HEK293 (cell line): ENCODE measurements around the gene EIF4B.

Source experiments
- CTCF ChIA-PET: fragments of 350-600 bp; formaldehyde crosslinking; extraction: SDS; loops from one replicate; lab custom pipeline; 2021; ENCODE audit warnings: antibody characterized with exemption; lab: Yijun Ruan, JAX
- POLR2A ChIA-PET: fragments of 300-600 bp; formaldehyde crosslinking; extraction: SDS; loops from one replicate; lab custom pipeline; 2020; ENCODE audit warnings: antibody characterized with exemption, inconsistent platforms; lab: Yijun Ruan, JAX
- H3K27ac ChIP-seq: fragments of 200-500 bp; sonication (Bioruptor generic); 2 replicates; pipeline ENCODE4 v1.5.1; 2014; ENCODE audit warnings: low read depth, low read length, control low read depth, inconsistent platforms; ENCODE audit errors: extremely low read depth
- H3K36me3 ChIP-seq, 2 experiments: fragments of 200-500 bp in 1 of 2; sonication (Bioruptor generic) in 1 of 2; 1 replicate in 1 of 2; 2 replicates in 1 of 2; pipeline ENCODE4 v1.5.1; 2014 to 2017; ENCODE audit warnings: inconsistent platforms in 2 of 2, low read length in 2 of 2; ENCODE audit not compliant: control insufficient read depth in 2 of 2, insufficient read depth in 1 of 2
- H3K4me1 ChIP-seq: fragments of 200-500 bp; sonication (Bioruptor generic); 2 replicates; pipeline ENCODE4 v1.5.1; 2014; ENCODE audit warnings: mild to moderate bottlenecking, low read length, inconsistent platforms; ENCODE audit not compliant: control insufficient read depth, insufficient read depth
- H3K4me3 ChIP-seq: 2 replicates; pipeline ENCODE4 v1.5.1; 2011; ENCODE audit warnings: low read depth, mild to moderate bottlenecking, control low read depth, low read length, moderate library complexity
- H3K9me3 ChIP-seq: fragments of 200-500 bp; sonication (Bioruptor generic); 2 replicates; pipeline ENCODE4 v1.5.1; 2014; ENCODE audit warnings: low read depth, low read length, inconsistent platforms; ENCODE audit not compliant: control insufficient read depth, insufficient read depth
- BCL11B ChIP-seq: fragments of 450-650 bp; formaldehyde crosslinking; IDR thresholded peaks from 2 replicates; pipeline ENCODE4 v1.5.1; 2016; ENCODE audit warnings: low read depth, missing biosample characterization, missing genetic modification characterization
- EGR2 ChIP-seq: fragments of 450-650 bp; formaldehyde crosslinking; IDR thresholded peaks from 2 replicates; pipeline ENCODE4 v1.5.1; 2016; ENCODE audit warnings: low read depth, missing biosample characterization, missing genetic modification characterization
- GLI4 ChIP-seq: fragments of 450-650 bp; formaldehyde crosslinking; IDR thresholded peaks from 2 replicates; pipeline ENCODE4 v1.5.1; 2016; ENCODE audit warnings: missing biosample characterization, missing genetic modification characterization
- IKZF3 ChIP-seq: fragments of 450-650 bp; IDR thresholded peaks from 2 replicates; pipeline ENCODE4 v1.5.0; 2018; ENCODE audit warnings: missing biosample characterization, mild to moderate bottlenecking, missing genetic modification characterization, moderate library complexity
- KLF1 ChIP-seq: fragments of 450-650 bp; formaldehyde crosslinking; IDR thresholded peaks from 2 replicates; pipeline ENCODE4 v1.5.1; 2016; ENCODE audit warnings: missing biosample characterization, missing genetic modification characterization
- KLF16 ChIP-seq: fragments of 450-650 bp; formaldehyde crosslinking; IDR thresholded peaks from 2 replicates; pipeline ENCODE4 v1.5.1; 2017; ENCODE audit warnings: missing biosample characterization, missing genetic modification characterization
- KLF8 ChIP-seq: fragments of 450-650 bp; formaldehyde crosslinking; IDR thresholded peaks from 2 replicates; pipeline ENCODE4 v1.5.1; 2016; ENCODE audit warnings: missing biosample characterization, missing genetic modification characterization
- MYNN ChIP-seq: fragments of 450-650 bp; formaldehyde crosslinking; IDR thresholded peaks from 2 replicates; pipeline ENCODE4 v1.5.1; 2016; ENCODE audit warnings: missing biosample characterization, missing genetic modification characterization, borderline replicate concordance
- SALL2 ChIP-seq: fragments of 450-650 bp; formaldehyde crosslinking; IDR thresholded peaks from 2 replicates; pipeline ENCODE4 v1.5.0; 2017; ENCODE audit warnings: missing biosample characterization, mild to moderate bottlenecking, missing genetic modification characterization, borderline replicate concordance
- ZBTB1 ChIP-seq: fragments of 450-650 bp; formaldehyde crosslinking; IDR thresholded peaks from 2 replicates; pipeline ENCODE4 v1.5.1; 2016; ENCODE audit warnings: missing biosample characterization, missing genetic modification characterization
- ZBTB17 ChIP-seq: fragments of 450-650 bp; formaldehyde crosslinking; IDR thresholded peaks from 2 replicates; pipeline ENCODE4 v1.5.1; 2016; ENCODE audit warnings: missing biosample characterization, missing genetic modification characterization
- ZEB2 ChIP-seq: fragments of 450-650 bp; formaldehyde crosslinking; IDR thresholded peaks from 2 replicates; pipeline ENCODE4 v1.5.1; 2016; ENCODE audit warnings: missing biosample characterization, missing genetic modification characterization
- ZFHX2 ChIP-seq: fragments of 450-650 bp; formaldehyde crosslinking; conservative IDR thresholded peaks from 2 replicates; pipeline ENCODE4 v1.5.1; 2016; ENCODE audit warnings: missing biosample characterization, missing genetic modification characterization
- ZNF112 ChIP-seq: fragments of 450-650 bp; formaldehyde crosslinking; IDR thresholded peaks from 2 replicates; pipeline ENCODE4 v1.5.0; 2017; ENCODE audit warnings: missing biosample characterization, missing genetic modification characterization
- ZNF239 ChIP-seq: fragments of 450-650 bp; formaldehyde crosslinking; IDR thresholded peaks from 2 replicates; pipeline ENCODE4 v1.5.1; 2016; ENCODE audit warnings: missing biosample characterization, missing genetic modification characterization
- ZNF24 ChIP-seq: fragments of 450-650 bp; formaldehyde crosslinking; IDR thresholded peaks from 2 replicates; pipeline ENCODE4 v1.5.1; 2016; ENCODE audit warnings: missing biosample characterization, missing genetic modification characterization
- ZNF335 ChIP-seq: fragments of 450-650 bp; formaldehyde crosslinking; conservative IDR thresholded peaks from 2 replicates; pipeline ENCODE4 v1.5.1; 2016; ENCODE audit warnings: missing biosample characterization, missing genetic modification characterization
- ZNF341 ChIP-seq: fragments of 450-650 bp; formaldehyde crosslinking; IDR thresholded peaks from 2 replicates; pipeline ENCODE4; 2016; ENCODE audit warnings: low read depth, missing biosample characterization, missing genetic modification characterization
- ZNF544 ChIP-seq: fragments of 450-650 bp; formaldehyde crosslinking; IDR thresholded peaks from 2 replicates; pipeline ENCODE4 v1.5.0; 2017; ENCODE audit warnings: missing biosample characterization, missing genetic modification characterization
- ZNF585B ChIP-seq: fragments of 450-650 bp; formaldehyde crosslinking; IDR thresholded peaks from 2 replicates; pipeline ENCODE4 v1.5.1; 2016; ENCODE audit warnings: missing biosample characterization, missing genetic modification characterization
- TF ChIP-seq, protein P1 (sequence below): fragments of 450-650 bp; formaldehyde crosslinking; IDR thresholded peaks from 2 replicates; pipeline ENCODE4 v1.5.1; 2017; ENCODE audit warnings: missing biosample characterization, missing genetic modification characterization
- TF ChIP-seq, protein P2 (sequence below): fragments of 450-650 bp; formaldehyde crosslinking; IDR thresholded peaks from 2 replicates; pipeline ENCODE4 v1.5.1; 2016; ENCODE audit warnings: missing biosample characterization, missing genetic modification characterization
- TF ChIP-seq, protein P3 (sequence below): fragments of 450-650 bp; formaldehyde crosslinking; IDR thresholded peaks from 2 replicates; pipeline ENCODE4 v1.5.1; 2016; ENCODE audit warnings: missing biosample characterization, missing genetic modification characterization
- TF ChIP-seq, protein P4 (sequence below): fragments of 450-650 bp; formaldehyde crosslinking; IDR thresholded peaks from 2 replicates; pipeline ENCODE4 v1.5.1; 2016; ENCODE audit warnings: missing biosample characterization, missing genetic modification characterization
- TF ChIP-seq, protein P5 (sequence below): IDR thresholded peaks from 2 replicates; pipeline ENCODE4 v1.6.1; 2011; ENCODE audit warnings: mild to moderate bottlenecking, low read depth, low read length, borderline replicate concordance
- TF ChIP-seq, protein P6 (sequence below): fragments of 450-650 bp; formaldehyde crosslinking; IDR thresholded peaks from 2 replicates; pipeline ENCODE4 v1.5.1; 2016; ENCODE audit warnings: missing biosample characterization, missing genetic modification characterization

The EIF4B gene

DNA sequence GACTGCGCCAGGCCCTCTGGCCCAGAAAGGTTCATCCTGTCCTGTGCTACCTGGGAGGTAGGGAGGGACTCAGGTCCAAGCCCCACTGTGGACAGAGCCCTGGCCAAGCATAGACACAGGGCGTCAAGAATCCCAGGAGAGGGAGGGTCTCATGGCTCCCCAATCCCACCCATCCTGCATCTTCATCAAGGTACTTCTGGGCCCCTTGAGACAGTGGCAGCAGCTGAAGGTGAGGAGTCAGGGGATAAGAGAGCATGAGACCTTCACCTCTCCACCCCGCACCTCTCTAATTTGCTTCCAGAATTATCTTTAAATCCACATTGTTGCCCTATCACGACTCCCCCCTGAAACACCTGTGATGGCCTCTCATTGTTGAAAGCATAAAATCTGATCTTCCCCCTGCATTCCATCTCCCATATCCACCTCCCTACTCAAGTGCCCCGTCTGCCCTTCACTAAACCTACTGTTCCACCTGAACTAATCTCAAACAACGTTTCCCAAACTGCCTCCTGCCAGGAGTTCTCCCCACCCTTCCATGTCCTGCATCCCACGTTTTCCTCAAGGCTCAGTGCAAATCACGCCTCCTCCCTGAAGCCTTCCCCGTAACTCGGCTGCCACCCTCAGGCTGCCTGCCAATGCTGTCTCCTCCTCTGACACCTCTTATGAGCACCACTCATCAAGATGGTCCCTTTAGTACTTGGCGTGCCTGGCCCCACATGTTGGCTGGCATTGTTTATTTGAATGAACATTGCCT is 30.3 kb upstream of the EIF4B start:
- no peaks in the 10 kb centered on the region; the same call in 1 of the 2 replicates for H3K4me1 ChIP-seq
- POLR2A ChIA-PET, result interaction anchor here (5.1 kb wide), 1 partner anchor 71 kb away, joined by 48 read pairs; the partner anchor contains the start of gene KRT8
- no peak overlapping the region for H3K27ac ChIP-seq
- no peaks in the 10 kb centered on the region for H3K9me3 ChIP-seq
- H3K4me3 ChIP-seq, result no peak overlapping the region
- no peaks in the 10 kb centered on the region for H3K36me3 ChIP-seq
- CTCF ChIA-PET, result interaction anchor here (0.8 to 13.8 kb wide), 7 partner anchors 13 to 97 kb away, joined by 3 to 316 read pairs (median 4); partner anchors contain the start of gene KRT8
- TF ChIP-seq, protein P1, sequence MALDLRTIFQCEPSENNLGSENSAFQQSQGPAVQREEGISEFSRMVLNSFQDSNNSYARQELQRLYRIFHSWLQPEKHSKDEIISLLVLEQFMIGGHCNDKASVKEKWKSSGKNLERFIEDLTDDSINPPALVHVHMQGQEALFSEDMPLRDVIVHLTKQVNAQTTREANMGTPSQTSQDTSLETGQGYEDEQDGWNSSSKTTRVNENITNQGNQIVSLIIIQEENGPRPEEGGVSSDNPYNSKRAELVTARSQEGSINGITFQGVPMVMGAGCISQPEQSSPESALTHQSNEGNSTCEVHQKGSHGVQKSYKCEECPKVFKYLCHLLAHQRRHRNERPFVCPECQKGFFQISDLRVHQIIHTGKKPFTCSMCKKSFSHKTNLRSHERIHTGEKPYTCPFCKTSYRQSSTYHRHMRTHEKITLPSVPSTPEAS (tag by site-specific recombination), result no peak
- peak; percentile 77 for TF ChIP-seq GLI4 (tag by site-specific recombination)
- TF ChIP-seq, protein P2, sequence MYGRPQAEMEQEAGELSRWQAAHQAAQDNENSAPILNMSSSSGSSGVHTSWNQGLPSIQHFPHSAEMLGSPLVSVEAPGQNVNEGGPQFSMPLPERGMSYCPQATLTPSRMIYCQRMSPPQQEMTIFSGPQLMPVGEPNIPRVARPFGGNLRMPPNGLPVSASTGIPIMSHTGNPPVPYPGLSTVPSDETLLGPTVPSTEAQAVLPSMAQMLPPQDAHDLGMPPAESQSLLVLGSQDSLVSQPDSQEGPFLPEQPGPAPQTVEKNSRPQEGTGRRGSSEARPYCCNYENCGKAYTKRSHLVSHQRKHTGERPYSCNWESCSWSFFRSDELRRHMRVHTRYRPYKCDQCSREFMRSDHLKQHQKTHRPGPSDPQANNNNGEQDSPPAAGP, result peak; percentile 68
- 0 out of 2 replicates have a peak, but pooled peaks have one; percentile 33 for TF ChIP-seq ZEB2 (tag by site-specific recombination)
- peak; percentile 18; the same call in 1 of the 2 replicates for TF ChIP-seq KLF16 (tag by site-specific recombination)
- TF ChIP-seq, protein P3, sequence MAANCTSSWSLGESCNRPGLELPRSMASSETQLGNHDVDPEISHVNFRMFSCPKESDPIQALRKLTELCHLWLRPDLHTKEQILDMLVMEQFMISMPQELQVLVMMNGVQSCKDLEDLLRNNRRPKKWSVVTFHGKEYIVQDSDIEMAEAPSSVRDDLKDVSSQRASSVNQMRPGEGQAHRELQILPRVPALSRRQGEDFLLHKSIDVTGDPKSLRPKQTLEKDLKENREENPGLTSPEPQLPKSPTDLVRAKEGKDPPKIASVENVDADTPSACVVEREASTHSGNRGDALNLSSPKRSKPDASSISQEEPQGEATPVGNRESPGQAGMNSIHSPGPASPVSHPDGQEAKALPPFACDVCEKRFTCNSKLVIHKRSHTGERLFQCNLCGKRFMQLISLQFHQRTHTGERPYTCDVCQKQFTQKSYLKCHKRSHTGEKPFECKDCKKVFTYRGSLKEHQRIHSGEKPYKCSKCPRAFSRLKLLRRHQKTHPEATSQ (tag by site-specific recombination), result no peak
- TF ChIP-seq ZBTB17 (tag by site-specific recombination), result peak; percentile 58
- no peak for TF ChIP-seq ZNF544 (tag by site-specific recombination)
- TF ChIP-seq MYNN, result no peak
- TF ChIP-seq EGR2 (tag by site-specific recombination), result peak; percentile 94
- TF ChIP-seq, protein P4, sequence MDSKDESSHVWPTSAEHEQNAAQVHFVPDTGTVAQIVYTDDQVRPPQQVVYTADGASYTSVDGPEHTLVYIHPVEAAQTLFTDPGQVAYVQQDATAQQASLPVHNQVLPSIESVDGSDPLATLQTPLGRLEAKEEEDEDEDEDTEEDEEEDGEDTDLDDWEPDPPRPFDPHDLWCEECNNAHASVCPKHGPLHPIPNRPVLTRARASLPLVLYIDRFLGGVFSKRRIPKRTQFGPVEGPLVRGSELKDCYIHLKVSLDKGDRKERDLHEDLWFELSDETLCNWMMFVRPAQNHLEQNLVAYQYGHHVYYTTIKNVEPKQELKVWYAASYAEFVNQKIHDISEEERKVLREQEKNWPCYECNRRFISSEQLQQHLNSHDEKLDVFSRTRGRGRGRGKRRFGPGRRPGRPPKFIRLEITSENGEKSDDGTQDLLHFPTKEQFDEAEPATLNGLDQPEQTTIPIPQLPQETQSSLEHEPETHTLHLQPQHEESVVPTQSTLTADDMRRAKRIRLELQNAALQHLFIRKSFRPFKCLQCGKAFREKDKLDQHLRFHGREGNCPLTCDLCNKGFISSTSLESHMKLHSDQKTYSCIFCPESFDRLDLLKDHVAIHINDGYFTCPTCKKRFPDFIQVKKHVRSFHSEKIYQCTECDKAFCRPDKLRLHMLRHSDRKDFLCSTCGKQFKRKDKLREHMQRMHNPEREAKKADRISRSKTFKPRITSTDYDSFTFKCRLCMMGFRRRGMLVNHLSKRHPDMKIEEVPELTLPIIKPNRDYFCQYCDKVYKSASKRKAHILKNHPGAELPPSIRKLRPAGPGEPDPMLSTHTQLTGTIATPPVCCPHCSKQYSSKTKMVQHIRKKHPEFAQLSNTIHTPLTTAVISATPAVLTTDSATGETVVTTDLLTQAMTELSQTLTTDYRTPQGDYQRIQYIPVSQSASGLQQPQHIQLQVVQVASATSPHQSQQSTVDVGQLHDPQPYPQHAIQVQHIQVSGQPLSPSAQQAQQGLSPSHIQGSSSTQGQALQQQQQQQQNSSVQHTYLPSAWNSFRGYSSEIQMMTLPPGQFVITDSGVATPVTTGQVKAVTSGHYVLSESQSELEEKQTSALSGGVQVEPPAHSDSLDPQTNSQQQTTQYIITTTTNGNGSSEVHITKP, result 0 out of 2 replicates have a peak, but pooled peaks have one; percentile 46
- TF ChIP-seq, protein P5, sequence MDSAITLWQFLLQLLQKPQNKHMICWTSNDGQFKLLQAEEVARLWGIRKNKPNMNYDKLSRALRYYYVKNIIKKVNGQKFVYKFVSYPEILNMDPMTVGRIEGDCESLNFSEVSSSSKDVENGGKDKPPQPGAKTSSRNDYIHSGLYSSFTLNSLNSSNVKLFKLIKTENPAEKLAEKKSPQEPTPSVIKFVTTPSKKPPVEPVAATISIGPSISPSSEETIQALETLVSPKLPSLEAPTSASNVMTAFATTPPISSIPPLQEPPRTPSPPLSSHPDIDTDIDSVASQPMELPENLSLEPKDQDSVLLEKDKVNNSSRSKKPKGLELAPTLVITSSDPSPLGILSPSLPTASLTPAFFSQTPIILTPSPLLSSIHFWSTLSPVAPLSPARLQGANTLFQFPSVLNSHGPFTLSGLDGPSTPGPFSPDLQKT, result no peak
- TF ChIP-seq KLF1, result peak; percentile 30; the same call in 1 of the 2 replicates
- TF ChIP-seq IKZF3 (tag by site-specific recombination), result peak; percentile 70
- TF ChIP-seq ZNF341 (tag by site-specific recombination), result peak; percentile 15; the same call in 1 of the 2 replicates
- TF ChIP-seq ZBTB1 (tag by site-specific recombination), result no peak
- peak; percentile 94 for TF ChIP-seq ZFHX2 (tag by site-specific recombination)
- TF ChIP-seq ZNF239 (tag by site-specific recombination), result peak; percentile 22; the same call in 1 of the 2 replicates
- no peak for TF ChIP-seq BCL11B (tag by site-specific recombination)
- TF ChIP-seq KLF8 (tag by site-specific recombination), result peak; percentile 34; the same call in 1 of the 2 replicates
- TF ChIP-seq, protein P6, sequence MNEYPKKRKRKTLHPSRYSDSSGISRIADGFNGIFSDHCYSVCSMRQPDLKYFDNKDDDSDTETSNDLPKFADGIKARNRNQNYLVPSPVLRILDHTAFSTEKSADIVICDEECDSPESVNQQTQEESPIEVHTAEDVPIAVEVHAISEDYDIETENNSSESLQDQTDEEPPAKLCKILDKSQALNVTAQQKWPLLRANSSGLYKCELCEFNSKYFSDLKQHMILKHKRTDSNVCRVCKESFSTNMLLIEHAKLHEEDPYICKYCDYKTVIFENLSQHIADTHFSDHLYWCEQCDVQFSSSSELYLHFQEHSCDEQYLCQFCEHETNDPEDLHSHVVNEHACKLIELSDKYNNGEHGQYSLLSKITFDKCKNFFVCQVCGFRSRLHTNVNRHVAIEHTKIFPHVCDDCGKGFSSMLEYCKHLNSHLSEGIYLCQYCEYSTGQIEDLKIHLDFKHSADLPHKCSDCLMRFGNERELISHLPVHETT (tag by site-specific recombination), result no peak
- no peak for TF ChIP-seq ZNF585B (tag by site-specific recombination)
- TF ChIP-seq ZNF335 (tag by site-specific recombination), result peak; percentile 31; the same call in 1 of the 2 replicates
- TF ChIP-seq ZNF112 (tag by site-specific recombination), result no peak
- no peak for TF ChIP-seq ZNF24 (tag by site-specific recombination)
- no peak for TF ChIP-seq SALL2 (tag by site-specific recombination)
